Esophagus squamous epithelium (tissue), 5 donors: ENCODE measurements around the gene CHD3. TPM values are rescaled to one million over a fixed set of nuclear protein-coding genes. Genes with fewer than 3 reads are reported as not detected.

ENCODE experiments used
- DNase-seq: peaks from one replicate; lab custom pipeline; 2025; lab: John Stamatoyannopoulos, UW
- H3K27ac ChIP-seq, 4 donors: fragments of 200-600 bp; sonication (generic); one replicate each; pipeline ENCODE4 v1.5.1; 2016 to 2019; ENCODE audit warnings: mild to moderate bottlenecking in 1 of 4
- H3K27me3 ChIP-seq, 4 donors: fragments of 200-600 bp; sonication (generic); 1 replicate in 3 of 4; 2 replicates in 1 of 4; pipeline versions ENCODE4 v1.5.1 to v1.6.0; 2017 to 2021; ENCODE audit warnings: antibody characterized with exemption in 1 of 4
- H3K36me3 ChIP-seq, 3 donors: fragments of 200-600 bp; sonication (generic); one replicate each; pipeline ENCODE4 v1.5.1; 2016 to 2019
- H3K4me1 ChIP-seq, 3 donors: fragments of 200-600 bp; sonication (generic); one replicate each; pipeline ENCODE4 v1.5.1; 2017 to 2019
- H3K4me3 ChIP-seq, 4 donors: fragments of 200-600 bp; sonication (generic); 1 replicate in 3 of 4; 2 replicates in 1 of 4; pipeline ENCODE4 v1.5.1; 2016 to 2019; ENCODE audit warnings: mild to moderate bottlenecking in 2 of 4, moderate library complexity in 1 of 4
- H3K9me3 ChIP-seq, 3 donors: fragments of 200-600 bp; sonication (generic); one replicate each; pipeline ENCODE4 v1.5.1; 2016 to 2019
- POLR2A ChIP-seq, 4 donors: fragments of 450-650 bp; IDR thresholded peaks; one replicate each; pipeline ENCODE4 v1.6.1; 2017; ENCODE audit warnings: antibody characterized with exemption in 4 of 4, mild to moderate bottlenecking in 4 of 4, moderate library complexity in 3 of 4
- WGBS, 2 donors: methylation state at CpG; one replicate each; pipeline ENCODE4 v1.1.5; 2018; 5-methylcytosine and 5-hydroxymethylcytosine counted together
- intact Hi-C: fragments of 100-400 bp; cut with DNase I; formaldehyde crosslinking; loops from one replicate; pipeline ENCODE4 v1.15.0; 2022
- total RNA-seq, 4 donors: library from RNA; depleted of rRNA; stranded (reverse); fragments of >200 nt; gene quantifications; one replicate each; pipeline ENCODE4 v1.1.0, GENCODE V29; 2016
- TF ChIP-seq, protein P1 (sequence below), 6 experiments: fragments of 450-650 bp in 4 of 6; fragments of 200-600 bp in 2 of 6; sonication (generic) in 2 of 6; IDR thresholded peaks; one replicate each; pipeline ENCODE4 v1.5.1; 2016 to 2019; ENCODE audit warnings: antibody characterized with exemption in 6 of 6, mild to moderate bottlenecking in 4 of 6, moderate library complexity in 4 of 6
- donor health status: DM: yes; HTN: yes; CAD: no.

CHD3 gene
- total RNA-seq, 4 donors from 2014 or later, result 57.7 to 93.5 (median 73.0) TPM

DNA sequence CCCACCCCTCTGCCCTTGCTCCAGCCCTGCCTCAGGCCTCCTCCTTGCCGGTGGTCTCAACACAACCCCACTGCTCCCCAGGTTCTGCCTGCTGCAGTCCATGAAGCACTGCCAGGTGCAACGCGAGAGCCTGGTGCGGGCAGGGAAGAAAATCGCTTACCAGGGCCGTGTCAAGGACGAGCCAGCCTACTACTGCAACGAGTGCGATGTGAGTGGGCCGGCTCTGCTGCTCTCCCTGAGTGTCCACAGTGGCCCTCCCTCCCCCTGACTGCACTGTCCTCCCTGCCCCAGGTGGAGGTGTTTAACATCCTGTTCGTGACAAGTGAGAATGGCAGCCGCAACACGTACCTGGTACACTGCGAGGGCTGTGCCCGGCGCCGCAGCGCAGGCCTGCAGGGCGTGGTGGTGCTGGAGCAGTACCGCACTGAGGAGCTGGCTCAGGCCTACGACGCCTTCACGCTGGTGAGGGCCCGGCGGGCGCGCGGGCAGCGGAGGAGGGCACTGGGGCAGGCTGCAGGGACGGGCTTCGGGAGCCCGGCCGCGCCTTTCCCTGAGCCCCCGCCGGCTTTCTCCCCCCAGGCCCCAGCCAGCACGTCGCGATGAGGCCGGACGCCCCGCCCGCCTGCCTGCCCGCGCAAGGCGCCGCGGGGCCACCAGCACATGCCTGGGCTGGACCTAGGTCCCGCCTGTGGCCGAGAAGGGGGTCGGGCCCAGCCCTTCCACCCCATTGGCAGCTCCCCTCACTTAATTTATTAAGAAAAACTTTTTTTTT, 35.5 kb upstream of the CHD3 start:
- peak overlapping the region in 1 of 4 donors; percentile 13 for H3K27ac ChIP-seq
- no peaks in the 10 kb centered on the region for H3K27me3 ChIP-seq
- peaks cover 23 to 64% (median 30%) of the 10 kb centered on the region in 3 donors for H3K4me1 ChIP-seq
- no peak for DNase-seq
- H3K36me3 ChIP-seq, result peaks cover 25 to 57% (median 27%) of the 10 kb centered on the region in 3 donors
- WGBS, 2 donors, result 34 to 78% methylated on average over 1 to 12 of the region's 51 CpGs
- intact Hi-C loops, result no loop called here
- H3K4me3 ChIP-seq, result no peak overlapping the region
- TF ChIP-seq POLR2A (IDR thresholded peaks at IDR 0.05), result no peak
- no peaks in the 10 kb centered on the region for H3K9me3 ChIP-seq

DNA sequence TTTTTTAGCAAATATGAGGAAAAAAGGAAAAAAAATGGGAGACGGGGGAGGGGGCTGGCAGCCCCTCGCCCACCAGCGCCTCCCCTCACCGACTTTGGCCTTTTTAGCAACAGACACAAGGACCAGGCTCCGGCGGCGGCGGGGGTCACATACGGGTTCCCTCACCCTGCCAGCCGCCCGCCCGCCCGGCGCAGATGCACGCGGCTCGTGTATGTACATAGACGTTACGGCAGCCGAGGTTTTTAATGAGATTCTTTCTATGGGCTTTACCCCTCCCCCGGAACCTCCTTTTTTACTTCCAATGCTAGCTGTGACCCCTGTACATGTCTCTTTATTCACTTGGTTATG, 34.9 kb upstream of the CHD3 start:
- intact Hi-C loops, result no loop called here
- peaks cover 29 to 69% (median 35%) of the 10 kb centered on the region in 3 donors for H3K4me1 ChIP-seq
- peak overlapping the region in 1 of 4 donors; percentile 13 for H3K27ac ChIP-seq
- no peak for TF ChIP-seq POLR2A (IDR thresholded peaks at IDR 0.05)
- TF ChIP-seq, protein P1, sequence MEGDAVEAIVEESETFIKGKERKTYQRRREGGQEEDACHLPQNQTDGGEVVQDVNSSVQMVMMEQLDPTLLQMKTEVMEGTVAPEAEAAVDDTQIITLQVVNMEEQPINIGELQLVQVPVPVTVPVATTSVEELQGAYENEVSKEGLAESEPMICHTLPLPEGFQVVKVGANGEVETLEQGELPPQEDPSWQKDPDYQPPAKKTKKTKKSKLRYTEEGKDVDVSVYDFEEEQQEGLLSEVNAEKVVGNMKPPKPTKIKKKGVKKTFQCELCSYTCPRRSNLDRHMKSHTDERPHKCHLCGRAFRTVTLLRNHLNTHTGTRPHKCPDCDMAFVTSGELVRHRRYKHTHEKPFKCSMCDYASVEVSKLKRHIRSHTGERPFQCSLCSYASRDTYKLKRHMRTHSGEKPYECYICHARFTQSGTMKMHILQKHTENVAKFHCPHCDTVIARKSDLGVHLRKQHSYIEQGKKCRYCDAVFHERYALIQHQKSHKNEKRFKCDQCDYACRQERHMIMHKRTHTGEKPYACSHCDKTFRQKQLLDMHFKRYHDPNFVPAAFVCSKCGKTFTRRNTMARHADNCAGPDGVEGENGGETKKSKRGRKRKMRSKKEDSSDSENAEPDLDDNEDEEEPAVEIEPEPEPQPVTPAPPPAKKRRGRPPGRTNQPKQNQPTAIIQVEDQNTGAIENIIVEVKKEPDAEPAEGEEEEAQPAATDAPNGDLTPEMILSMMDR (IDR thresholded peaks at IDR 0.05), result no peak
- no peak for DNase-seq
- H3K27me3 ChIP-seq, result no peaks in the 10 kb centered on the region
- H3K4me3 ChIP-seq, result no peak overlapping the region
- peaks cover 19 to 52% (median 23%) of the 10 kb centered on the region in 3 donors for H3K36me3 ChIP-seq
- no peaks in the 10 kb centered on the region for H3K9me3 ChIP-seq
- 84% methylated on average over 21 of the region's 21 CpGs for WGBS, 2 donors

DNA sequence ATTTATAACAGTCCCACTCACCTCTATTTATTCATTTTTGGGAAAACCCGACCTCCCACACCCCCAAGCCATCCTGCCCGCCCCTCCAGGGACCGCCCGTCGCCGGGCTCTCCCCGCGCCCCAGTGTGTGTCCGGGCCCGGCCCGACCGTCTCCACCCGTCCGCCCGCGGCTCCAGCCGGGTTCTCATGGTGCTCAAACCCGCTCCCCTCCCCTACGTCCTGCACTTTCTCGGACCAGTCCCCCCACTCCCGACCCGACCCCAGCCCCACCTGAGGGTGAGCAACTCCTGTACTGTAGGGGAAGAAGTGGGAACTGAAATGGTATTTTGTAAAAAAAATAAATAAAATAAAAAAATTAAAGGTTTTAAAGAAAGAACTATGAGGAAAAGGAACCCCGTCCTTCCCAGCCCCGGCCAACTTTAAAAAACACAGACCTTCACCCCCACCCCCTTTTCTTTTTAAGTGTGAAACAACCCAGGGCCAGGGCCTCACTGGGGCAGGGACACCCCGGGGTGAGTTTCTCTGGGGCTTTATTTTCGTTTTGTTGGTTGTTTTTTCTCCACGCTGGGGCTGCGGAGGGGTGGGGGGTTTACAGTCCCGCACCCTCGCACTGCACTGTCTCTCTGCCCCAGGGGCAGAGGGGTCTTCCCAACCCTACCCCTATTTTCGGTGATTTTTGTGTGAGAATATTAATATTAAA, 34.4 kb upstream of the CHD3 start:
- H3K9me3 ChIP-seq, result no peaks in the 10 kb centered on the region
- H3K36me3 ChIP-seq, result peaks cover 16 to 47% (median 17%) of the 10 kb centered on the region in 3 donors
- intact Hi-C loops, result no loop called here
- H3K27me3 ChIP-seq, result no peaks in the 10 kb centered on the region
- peaks cover 31 to 75% (median 41%) of the 10 kb centered on the region in 3 donors for H3K4me1 ChIP-seq
- TF ChIP-seq, protein P1 (IDR thresholded peaks at IDR 0.05), result no peak
- no peak for TF ChIP-seq POLR2A (IDR thresholded peaks at IDR 0.05)
- peak overlapping the region in 1 of 4 donors; percentile 73 for H3K4me3 ChIP-seq
- peak overlapping the region in 2 of 4 donors; percentile 97 for H3K27ac ChIP-seq
- WGBS, 2 donors, result 71 to 76% methylated on average over 11 to 29 of the region's 31 CpGs
- no peak for DNase-seq

DNA sequence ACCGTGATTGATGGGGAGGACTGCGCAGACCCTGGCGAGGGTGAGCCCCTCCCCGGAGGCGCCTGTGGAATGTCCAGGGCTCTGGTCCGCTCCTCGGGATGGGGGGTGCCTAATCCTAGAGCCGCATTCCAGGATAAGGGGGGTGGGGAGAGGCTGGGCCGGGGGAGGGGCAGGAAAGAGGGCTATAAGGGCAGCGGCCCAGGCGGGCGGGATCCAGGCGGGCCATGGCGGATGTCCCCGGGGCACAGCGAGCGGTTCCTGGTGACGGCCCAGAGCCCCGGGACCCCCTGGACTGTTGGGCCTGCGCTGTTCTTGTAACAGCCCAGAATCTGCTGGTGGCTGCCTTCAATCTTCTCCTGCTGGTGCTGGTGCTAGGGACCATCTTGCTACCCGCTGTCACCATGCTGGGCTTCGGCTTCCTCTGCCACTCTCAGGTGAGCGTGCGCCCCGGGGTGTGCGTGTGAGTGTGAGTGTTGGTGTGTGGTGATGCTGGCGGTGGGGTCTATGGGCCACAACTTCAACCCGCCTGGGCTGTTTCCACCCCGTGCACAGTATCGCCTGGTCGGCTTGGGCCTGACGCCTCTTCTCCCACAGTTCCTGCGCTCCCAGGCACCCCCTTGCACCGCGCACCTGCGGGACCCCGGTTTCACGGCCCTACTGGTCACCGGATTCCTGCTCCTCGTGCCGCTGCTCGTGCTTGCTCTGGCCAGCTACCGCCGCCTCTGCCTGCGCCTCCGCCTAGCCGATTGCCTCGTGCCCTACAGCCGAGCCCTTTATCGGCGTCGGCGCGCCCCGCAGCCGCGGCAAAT, 33.5 kb upstream of the CHD3 start, which contains the start of gene TMEM88:
Gene TMEM88 (plus strand): TSS at position 216 of the 809 bp plus-strand sequence. CDS start 9 bp downstream, at position 225.
- 58 to 67% methylated on average over 20 to 40 of the region's 57 CpGs for WGBS, 2 donors

DNA sequence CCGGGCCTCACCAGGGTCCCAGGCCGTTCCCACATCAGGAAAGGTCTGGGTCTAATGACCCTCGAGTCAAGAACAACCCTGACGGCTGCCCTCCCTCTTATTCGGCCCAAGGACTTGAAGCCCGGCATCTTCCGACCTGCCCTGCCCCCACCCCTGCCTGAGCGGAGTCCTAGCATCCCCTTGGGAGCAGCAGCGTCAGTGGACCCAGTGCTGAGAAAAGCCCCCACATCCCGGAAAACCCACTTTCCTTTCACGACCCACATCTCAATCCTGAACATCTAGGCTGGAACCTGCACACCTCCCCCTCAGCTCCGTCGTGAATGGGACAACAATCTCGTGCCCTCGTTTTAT, 33.0 kb upstream of the CHD3 start:
- 21 to 39% methylated on average over 3 to 13 of the region's 15 CpGs for WGBS, 2 donors
- Histone ChIP-seq H3K9me3 (no peaks in the 10 kb centered on the region), H3K36me3 (peaks cover 6 to 47% (median 7%) of the 10 kb centered on the region in 3 donors), H3K27ac (peak overlapping the region; percentile 82 to 97 (median 96)), H3K4me1 (peaks cover 31 to 78% (median 41%) of the 10 kb centered on the region in 3 donors), H3K4me3 (peak overlapping the region; percentile 9 to 81 (median 76)), H3K27me3 (no peaks in the 10 kb centered on the region)
- DNase-seq, result no peak
- TF ChIP-seq, protein P1 (IDR thresholded peaks at IDR 0.05), result no peak
- peak in 1 of 4 donors; percentile 6 for TF ChIP-seq POLR2A (IDR thresholded peaks at IDR 0.05)
- intact Hi-C loops, result no loop called here

More for the DNA sequence above, 33.5 kb upstream of the CHD3 start, which contains the start of gene TMEM88:
- TF ChIP-seq POLR2A (IDR thresholded peaks at IDR 0.05), result no peak
- TF ChIP-seq, protein P1 (IDR thresholded peaks at IDR 0.05), result no peak
- peak within 1 kb of the TSS; percentile 82 to 97 (median 96) for H3K27ac ChIP-seq
- H3K27me3 ChIP-seq, result no peaks in the 10 kb centered on the region
- H3K4me3 ChIP-seq, result peak within 1 kb of the TSS; percentile 9 to 81 (median 76)
- DNase-seq, result no peak
- peaks cover 8 to 47% (median 9%) of the 10 kb centered on the region in 3 donors for H3K36me3 ChIP-seq
- no peaks in the 10 kb centered on the region for H3K9me3 ChIP-seq
- intact Hi-C loops, result no loop called here
- peaks cover 31 to 78% (median 41%) of the 10 kb centered on the region in 3 donors for H3K4me1 ChIP-seq
